UCSD-AML1 (cell line): Measurements from ENCODE around the gene CANT1.
"Not testable (repeated sequence)": the region's sequence is repeated elsewhere in the genome, so short reads cannot be mapped to it uniquely, and the experiment has no call there.

Experiments used
- DNase-seq: peaks from one replicate; lab custom pipeline; 2025; ENCODE audit not compliant: unreplicated experiment; lab: John Stamatoyannopoulos, UW

The CANT1 gene

GRCh38 chr17:78962345-78962983, 47.1 kb downstream of the CANT1 start:
- no peak for DNase-seq

GRCh38 chr17:78961571-78961970, 48.0 kb downstream of the CANT1 start:
- DNase-seq = no peak

- no peak for DNase-seq
Measured at GRCh38 chr17:78960928-78961327, 48.6 kb downstream of the CANT1 start.

GRCh38 chr17:78959803-78960202, 49.8 kb downstream of the CANT1 start:
- no peak for DNase-seq

- no peak for DNase-seq
Measured at GRCh38 chr17:78958641-78959127, 50.9 kb downstream of the CANT1 start.

GRCh38 chr17:78957128-78957527, 52.4 kb downstream of the CANT1 start:
- no peak for DNase-seq

GRCh38 chr17:78956254-78956653, 53.3 kb downstream of the CANT1 start:
- DNase-seq = no peak

- no peak for DNase-seq
Measured at GRCh38 chr17:78954684-78955083, 54.9 kb downstream of the CANT1 start.

GRCh38 chr17:78953356-78954350, 55.9 kb downstream of the CANT1 start:
- no peak for DNase-seq

- no peak for DNase-seq
Measured at GRCh38 chr17:78952706-78953105, 56.9 kb downstream of the CANT1 start.

GRCh38 chr17:78951967-78952551, 57.5 kb downstream of the CANT1 start:
- no peak for DNase-seq

- DNase-seq = no peak
Measured at GRCh38 chr17:78950870-78951269, 58.7 kb downstream of the CANT1 start.

- no peak for DNase-seq
Measured at GRCh38 chr17:78947235-78948149, 62.1 kb downstream of the CANT1 start.

GRCh38 chr17:78946631-78947030, 62.9 kb downstream of the CANT1 start:
- DNase-seq = no peak

- no peak for DNase-seq
Measured at GRCh38 chr17:78946131-78946530, 63.4 kb downstream of the CANT1 start.

GRCh38 chr17:78945455-78945854, 64.1 kb downstream of the CANT1 start:
- not testable (repeated sequence) for DNase-seq

GRCh38 chr17:78944956-78945355, 64.6 kb downstream of the CANT1 start:
- no peak for DNase-seq

GRCh38 chr17:78944026-78944425, 65.5 kb downstream of the CANT1 start:
- no peak for DNase-seq
